ENCODE measurements around the gene NMNAT1. TPM values are rescaled to one million over a fixed set of nuclear protein-coding genes. Genes with fewer than 3 reads are reported as not detected.

NMNAT1 gene
- total RNA-seq, 1 donor from 2014 or later: 5.8 TPM

- Mint-ChIP-seq H3K27ac (peak overlapping the region; percentile 75), H3K9me3 (no peaks in the 10 kb centered on the region), H3K4me3 (peak overlapping the region; percentile 44), H3K27me3 (no peaks in the 10 kb centered on the region), H3K4me1 (peaks cover 15% of the 10 kb centered on the region), H3K36me3 (ENCODE audit: low read depth) (no peaks in the 10 kb centered on the region)
- DNase-seq (peak; percentile 50), ATAC-seq (ENCODE audit: low read depth) (peak; percentile 99)
- ChIA-PET POLR2A (interaction anchor here (0.6 to 3.0 kb wide), 3 partner anchors 11 to 39 kb away, joined by 12 to 25 read pairs (median 15); partner anchors contain the start of genes LZIC and NMNAT1), CTCF (interaction anchor here (0.6 to 1.7 kb wide), 4 partner anchors 10 to 93 kb away, joined by 3 to 16 read pairs (median 3); no protein-coding TSS in a partner anchor)
- intact Hi-C loops (cut with micrococcal nuclease): loop anchor here (1.0 to 2.0 kb wide), 3 partner anchors 10 to 72 kb away; partner anchors contain the start of genes RBP7 and UBE4B
- TF ChIP-seq CTCF (IDR thresholded peaks at IDR 0.05): no peak
Measured at GRCh38 chr1:9960706-9961562, 17.7 kb downstream of the NMNAT1 start.

GRCh38 chr1:9984253-9984652, 41.0 kb downstream of the NMNAT1 start:
- H3K4me3 Mint-ChIP-seq: no peak overlapping the region
- DNase-seq (no peak), ATAC-seq (ENCODE audit: low read depth) (no peak)
- ChIA-PET POLR2A (no interaction called here), CTCF (no interaction called here)
- intact Hi-C loops (cut with micrococcal nuclease): no loop called here
- no peak overlapping the region for H3K27ac Mint-ChIP-seq
- no peak for TF ChIP-seq CTCF (IDR thresholded peaks at IDR 0.05)
- H3K27me3 Mint-ChIP-seq: no peaks in the 10 kb centered on the region
- H3K36me3 Mint-ChIP-seq (ENCODE audit: low read depth): peaks cover 26% of the 10 kb centered on the region
- H3K4me1 Mint-ChIP-seq: no peaks in the 10 kb centered on the region
- H3K9me3 Mint-ChIP-seq: no peaks in the 10 kb centered on the region

GRCh38 chr1:9985001-9985400, 41.7 kb downstream of the NMNAT1 start:
- H3K27me3 Mint-ChIP-seq: no peaks in the 10 kb centered on the region
- ATAC-seq (ENCODE audit: low read depth): no peak
- intact Hi-C loops (cut with micrococcal nuclease): no loop called here
- no peak for DNase-seq
- no peaks in the 10 kb centered on the region for H3K4me1 Mint-ChIP-seq
- CTCF ChIA-PET: no interaction called here
- POLR2A ChIA-PET: no interaction called here
- no peak for TF ChIP-seq CTCF (IDR thresholded peaks at IDR 0.05)
- H3K9me3 Mint-ChIP-seq: no peaks in the 10 kb centered on the region
- no peak overlapping the region for H3K4me3 Mint-ChIP-seq
- no peak overlapping the region for H3K27ac Mint-ChIP-seq
- H3K36me3 Mint-ChIP-seq (ENCODE audit: low read depth): peaks cover 25% of the 10 kb centered on the region

- DNase-seq (no peak), ATAC-seq (ENCODE audit: low read depth) (no peak)
- no peaks in the 10 kb centered on the region for H3K9me3 Mint-ChIP-seq
- H3K27ac Mint-ChIP-seq: no peak overlapping the region
- no peaks in the 10 kb centered on the region for H3K36me3 Mint-ChIP-seq (ENCODE audit: low read depth)
- intact Hi-C loops (cut with micrococcal nuclease): no loop called here
- ChIA-PET POLR2A (no interaction called here), CTCF (no interaction called here)
- peaks cover 2% of the 10 kb centered on the region for H3K4me1 Mint-ChIP-seq
- peaks cover 4% of the 10 kb centered on the region for H3K27me3 Mint-ChIP-seq
- no peak for TF ChIP-seq CTCF (IDR thresholded peaks at IDR 0.05)
- H3K4me3 Mint-ChIP-seq: no peak overlapping the region
Measured at GRCh38 chr1:9989773-9990172, 46.5 kb downstream of the NMNAT1 start.

GRCh38 chr1:9990944-9991343, 47.7 kb downstream of the NMNAT1 start:
- Mint-ChIP-seq H3K27me3 (peaks cover 7% of the 10 kb centered on the region), H3K9me3 (no peaks in the 10 kb centered on the region), H3K4me1 (peaks cover 2% of the 10 kb centered on the region), H3K36me3 (ENCODE audit: low read depth) (no peaks in the 10 kb centered on the region), H3K4me3 (no peak overlapping the region), H3K27ac (no peak overlapping the region)
- DNase-seq: no peak
- ChIA-PET CTCF (no interaction called here), POLR2A (interaction anchor here (0.7 kb wide), 1 partner anchor 155 kb away, joined by 3 read pairs; no protein-coding TSS in a partner anchor)
- no peak for TF ChIP-seq CTCF (IDR thresholded peaks at IDR 0.05)
- intact Hi-C loops (cut with micrococcal nuclease): no loop called here
- no peak for ATAC-seq (ENCODE audit: low read depth)

Measured in activated B cell treated with CpG ODN at 0.5 μM for 24 hours (primary cell).